ENCODE data around the gene RBBP5.
"Not testable (repeated sequence)": the region's sequence is repeated elsewhere in the genome, so short reads cannot be mapped to it uniquely, and the experiment has no call there.

RBBP5 gene

DNA sequence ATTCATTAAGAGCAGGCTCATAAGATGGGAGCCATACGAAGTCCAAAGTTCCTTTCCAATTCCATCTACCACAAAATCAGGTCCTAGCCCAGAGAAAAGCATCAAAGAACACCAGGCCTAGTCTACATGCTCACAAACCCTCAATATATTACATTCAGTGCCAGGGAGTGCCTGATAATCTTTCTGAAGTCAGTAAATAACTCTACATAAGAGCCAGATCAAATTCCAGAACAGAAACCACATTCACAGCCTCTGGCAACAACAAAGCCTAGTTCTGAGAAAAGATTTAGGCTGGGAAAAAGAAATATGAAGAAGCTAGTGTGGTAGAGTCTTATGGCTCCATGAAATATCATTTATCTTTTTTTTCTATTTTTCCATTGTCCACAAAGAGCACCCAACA is 40.5 kb upstream of the RBBP5 start:
- Histone ChIP-seq H3K27me3 (no peaks in the 10 kb centered on the region), H3K4me3 (ENCODE audit: low read depth, low read length) (no peak overlapping the region), H3K36me3 (peaks cover 21% of the 10 kb centered on the region), H3K4me1 (no peaks in the 10 kb centered on the region), H3K9me3 (no peaks in the 10 kb centered on the region)
- TF ChIP-seq, protein P1, sequence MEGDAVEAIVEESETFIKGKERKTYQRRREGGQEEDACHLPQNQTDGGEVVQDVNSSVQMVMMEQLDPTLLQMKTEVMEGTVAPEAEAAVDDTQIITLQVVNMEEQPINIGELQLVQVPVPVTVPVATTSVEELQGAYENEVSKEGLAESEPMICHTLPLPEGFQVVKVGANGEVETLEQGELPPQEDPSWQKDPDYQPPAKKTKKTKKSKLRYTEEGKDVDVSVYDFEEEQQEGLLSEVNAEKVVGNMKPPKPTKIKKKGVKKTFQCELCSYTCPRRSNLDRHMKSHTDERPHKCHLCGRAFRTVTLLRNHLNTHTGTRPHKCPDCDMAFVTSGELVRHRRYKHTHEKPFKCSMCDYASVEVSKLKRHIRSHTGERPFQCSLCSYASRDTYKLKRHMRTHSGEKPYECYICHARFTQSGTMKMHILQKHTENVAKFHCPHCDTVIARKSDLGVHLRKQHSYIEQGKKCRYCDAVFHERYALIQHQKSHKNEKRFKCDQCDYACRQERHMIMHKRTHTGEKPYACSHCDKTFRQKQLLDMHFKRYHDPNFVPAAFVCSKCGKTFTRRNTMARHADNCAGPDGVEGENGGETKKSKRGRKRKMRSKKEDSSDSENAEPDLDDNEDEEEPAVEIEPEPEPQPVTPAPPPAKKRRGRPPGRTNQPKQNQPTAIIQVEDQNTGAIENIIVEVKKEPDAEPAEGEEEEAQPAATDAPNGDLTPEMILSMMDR (IDR thresholded peaks at IDR 0.05; ENCODE audit: low read depth, low read length), result no peak
- no peak for DNase-seq

GRCh38 chr1:205161076-205161475 is 39.3 kb upstream of the RBBP5 start:
- H3K4me1 ChIP-seq, result no peaks in the 10 kb centered on the region
- TF ChIP-seq, protein P1 (IDR thresholded peaks at IDR 0.05; ENCODE audit: low read depth, low read length), result no peak
- H3K36me3 ChIP-seq, result peaks cover 32% of the 10 kb centered on the region
- no peaks in the 10 kb centered on the region for H3K27me3 ChIP-seq
- DNase-seq, result no peak
- no peak overlapping the region for H3K4me3 ChIP-seq (ENCODE audit: low read depth, low read length)
- H3K9me3 ChIP-seq, result 0 out of 2 replicates have a peak, but pooled peaks cover 3% of the 10 kb centered on the region

GRCh38 chr1:205158048-205158616 is 36.4 kb upstream of the RBBP5 start:
- Histone ChIP-seq H3K4me1 (no peaks in the 10 kb centered on the region), H3K9me3 (peaks cover 5% of the 10 kb centered on the region; the same call in 1 of the 2 replicates), H3K4me3 (ENCODE audit: low read depth, low read length) (no peak overlapping the region), H3K36me3 (peaks cover 33% of the 10 kb centered on the region), H3K27me3 (no peaks in the 10 kb centered on the region)
- DNase-seq, result no peak
- TF ChIP-seq, protein P1 (IDR thresholded peaks at IDR 0.05; ENCODE audit: low read depth, low read length), result no peak

DNA sequence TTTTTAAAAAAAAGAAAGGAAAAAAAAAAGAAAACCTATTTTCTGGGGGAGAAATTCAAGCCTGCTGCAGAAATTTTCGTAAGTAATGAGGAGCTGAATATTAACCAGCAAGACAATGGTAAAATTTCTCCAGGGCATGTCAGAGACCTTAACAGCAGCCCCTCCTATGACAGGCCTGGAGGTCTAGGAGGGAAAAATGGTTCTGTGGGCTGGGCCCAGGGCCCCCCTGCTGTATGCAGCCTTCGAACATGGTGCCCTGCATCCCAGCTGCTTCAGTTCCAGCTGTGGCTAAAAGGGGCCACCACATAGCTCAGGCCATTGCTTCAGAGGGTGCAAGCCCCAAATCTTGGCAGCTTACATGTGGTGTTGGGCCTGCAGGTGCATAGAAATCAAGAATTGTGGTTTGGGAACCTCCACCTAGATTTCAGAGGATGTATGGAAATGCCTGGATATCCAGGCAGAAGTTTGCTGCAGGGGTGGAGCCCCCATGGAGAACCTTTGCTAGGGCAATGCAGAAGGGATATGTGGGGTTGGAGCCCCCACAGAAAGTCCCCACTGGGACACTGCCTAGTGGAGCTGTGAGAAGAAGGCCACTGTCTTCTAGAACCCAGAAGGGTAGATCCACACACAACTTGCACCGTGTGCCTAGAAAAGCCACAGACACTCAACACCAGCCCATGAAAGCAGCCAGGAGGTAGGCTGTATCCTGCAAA is 34.0 kb upstream of the RBBP5 start:
- peaks cover 29% of the 10 kb centered on the region for H3K36me3 ChIP-seq
- not testable (repeated sequence) for H3K27me3 ChIP-seq, DNase-seq

DNA sequence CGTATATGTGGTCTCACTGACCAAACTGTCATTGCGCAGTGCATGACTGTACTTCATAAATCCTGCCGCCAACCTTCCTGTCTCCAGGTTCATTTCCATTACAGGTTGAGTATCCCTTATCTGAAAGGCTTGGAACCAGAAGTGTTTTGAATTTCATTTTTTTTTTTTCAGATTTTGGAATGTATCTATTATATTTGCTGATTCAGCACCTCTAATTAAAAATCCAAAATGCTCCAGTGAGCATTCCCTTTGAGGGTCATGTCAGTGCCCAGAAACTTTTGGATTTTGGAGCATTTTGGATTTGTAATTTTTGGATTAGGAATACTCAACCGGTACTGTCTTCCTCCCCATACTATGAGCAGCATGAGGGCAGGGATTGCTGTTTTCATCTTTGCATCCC is 30.7 kb upstream of the RBBP5 start:
- H3K4me3 ChIP-seq (ENCODE audit: low read depth, low read length), result no peak overlapping the region
- no peaks in the 10 kb centered on the region for H3K4me1 ChIP-seq
- peaks cover 21% of the 10 kb centered on the region for H3K36me3 ChIP-seq
- peaks cover 5% of the 10 kb centered on the region; the same call in 1 of the 2 replicates for H3K9me3 ChIP-seq
- no peaks in the 10 kb centered on the region for H3K27me3 ChIP-seq
- no peak for DNase-seq
- TF ChIP-seq, protein P1 (IDR thresholded peaks at IDR 0.05; ENCODE audit: low read depth, low read length), result no peak

More for the DNA sequence above, 34.0 kb upstream of the RBBP5 start:
- H3K9me3 ChIP-seq; H3K4me3 ChIP-seq (ENCODE audit: low read depth, low read length); H3K4me1 ChIP-seq: not testable (repeated sequence)

GRCh38 chr1:205150651-205151428 is 29.1 kb upstream of the RBBP5 start:
- H3K4me3 ChIP-seq (ENCODE audit: low read depth, low read length), result no peak overlapping the region
- peaks cover 8% of the 10 kb centered on the region for H3K36me3 ChIP-seq
- TF ChIP-seq, protein P1 (IDR thresholded peaks at IDR 0.05; ENCODE audit: low read depth, low read length), result no peak
- H3K27me3 ChIP-seq, result no peaks in the 10 kb centered on the region
- H3K9me3 ChIP-seq, result peaks cover 2% of the 10 kb centered on the region; the same call in 1 of the 2 replicates
- H3K4me1 ChIP-seq, result no peaks in the 10 kb centered on the region
- DNase-seq, result no peak
